Measurements from ENCODE around the gene GOT1. TPM values are rescaled to one million over a fixed set of nuclear protein-coding genes. Genes with fewer than 3 reads are reported as not detected.

The GOT1 gene
- total RNA-seq, 4 donors from 2014 or later = 8.5 to 54.8 (median 24.3) TPM

- TF ChIP-seq, protein P1, sequence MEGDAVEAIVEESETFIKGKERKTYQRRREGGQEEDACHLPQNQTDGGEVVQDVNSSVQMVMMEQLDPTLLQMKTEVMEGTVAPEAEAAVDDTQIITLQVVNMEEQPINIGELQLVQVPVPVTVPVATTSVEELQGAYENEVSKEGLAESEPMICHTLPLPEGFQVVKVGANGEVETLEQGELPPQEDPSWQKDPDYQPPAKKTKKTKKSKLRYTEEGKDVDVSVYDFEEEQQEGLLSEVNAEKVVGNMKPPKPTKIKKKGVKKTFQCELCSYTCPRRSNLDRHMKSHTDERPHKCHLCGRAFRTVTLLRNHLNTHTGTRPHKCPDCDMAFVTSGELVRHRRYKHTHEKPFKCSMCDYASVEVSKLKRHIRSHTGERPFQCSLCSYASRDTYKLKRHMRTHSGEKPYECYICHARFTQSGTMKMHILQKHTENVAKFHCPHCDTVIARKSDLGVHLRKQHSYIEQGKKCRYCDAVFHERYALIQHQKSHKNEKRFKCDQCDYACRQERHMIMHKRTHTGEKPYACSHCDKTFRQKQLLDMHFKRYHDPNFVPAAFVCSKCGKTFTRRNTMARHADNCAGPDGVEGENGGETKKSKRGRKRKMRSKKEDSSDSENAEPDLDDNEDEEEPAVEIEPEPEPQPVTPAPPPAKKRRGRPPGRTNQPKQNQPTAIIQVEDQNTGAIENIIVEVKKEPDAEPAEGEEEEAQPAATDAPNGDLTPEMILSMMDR (IDR thresholded peaks at IDR 0.05) = no peak
- TF ChIP-seq POLR2A (IDR thresholded peaks at IDR 0.05) = no peak
- WGBS, 2 donors = 82 to 86% methylated on average over 9 of the region's 9 CpGs
- intact Hi-C loops (cut with DNase I; ENCODE audit: low total_unique reads) = no loop called here
- DNase-seq (ENCODE audit: low spot score in 2 of 2) = peak in 1 of 2 donors; percentile 43
- no peak overlapping the region for H3K4me3 ChIP-seq (ENCODE audit: low read depth, poor library complexity, severe bottlenecking)
These were observed 40.5 kb downstream of the GOT1 start for GRCh38 chr10:99389729-99390480.

- intact Hi-C loops (cut with DNase I; ENCODE audit: low total_unique reads) = no loop called here
- TF ChIP-seq, protein P1 (IDR thresholded peaks at IDR 0.05) = no peak
- TF ChIP-seq POLR2A (IDR thresholded peaks at IDR 0.05) = no peak
- H3K4me3 ChIP-seq (ENCODE audit: low read depth, poor library complexity, severe bottlenecking) = no peak overlapping the region
- 85 to 86% methylated on average over 9 to 11 of the region's 11 CpGs for WGBS, 2 donors
- peak in 1 of 2 donors; percentile 58 for DNase-seq (ENCODE audit: low spot score in 2 of 2)
These were observed 42.9 kb downstream of the GOT1 start for GRCh38 chr10:99387541-99387940.

DNA sequence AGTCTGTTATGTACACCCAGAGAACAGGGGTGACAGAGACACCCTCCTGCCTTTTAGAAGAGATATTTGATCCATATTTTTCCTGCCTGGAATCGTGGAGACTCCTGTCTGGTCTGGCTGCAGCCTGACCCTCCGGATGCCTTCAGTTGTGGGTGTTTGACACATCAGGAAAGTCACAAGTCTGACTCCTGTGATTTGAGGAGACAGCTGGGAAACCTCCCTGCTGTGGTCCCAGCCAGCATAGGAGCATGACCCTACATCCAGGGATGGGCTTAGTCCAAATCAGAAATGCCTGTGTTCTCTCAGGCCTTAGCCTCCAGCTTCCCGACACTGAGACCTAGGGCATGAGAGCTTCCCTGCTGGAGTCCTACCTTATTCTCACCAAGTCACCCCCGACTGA lies 43.4 kb downstream of the GOT1 start:
- no peak overlapping the region for H3K4me3 ChIP-seq (ENCODE audit: low read depth, poor library complexity, severe bottlenecking)
- DNase-seq (ENCODE audit: low spot score in 2 of 2) = peak in 1 of 2 donors; percentile 70
- TF ChIP-seq POLR2A (IDR thresholded peaks at IDR 0.05) = no peak
- TF ChIP-seq, protein P1 (IDR thresholded peaks at IDR 0.05) = no peak
- 94 to 97% methylated on average over 4 of the region's 4 CpGs for WGBS, 2 donors
- intact Hi-C loops (cut with DNase I; ENCODE audit: low total_unique reads) = no loop called here

GRCh38 chr10:99382176-99382575 lies 48.2 kb downstream of the GOT1 start:
- intact Hi-C loops (cut with DNase I; ENCODE audit: low total_unique reads) = no loop called here
- H3K4me3 ChIP-seq (ENCODE audit: low read depth, poor library complexity, severe bottlenecking) = no peak overlapping the region
- no peak for DNase-seq (ENCODE audit: low spot score in 2 of 2)
- 89 to 97% methylated on average over 1 of the region's 1 CpG for WGBS, 2 donors
- TF ChIP-seq, protein P1 (IDR thresholded peaks at IDR 0.05) = no peak
- no peak for TF ChIP-seq POLR2A (IDR thresholded peaks at IDR 0.05)

- no peak overlapping the region for H3K4me3 ChIP-seq (ENCODE audit: low read depth, poor library complexity, severe bottlenecking)
- DNase-seq (ENCODE audit: low spot score in 2 of 2) = no peak
- TF ChIP-seq, protein P1 (IDR thresholded peaks at IDR 0.05) = no peak
- TF ChIP-seq POLR2A (IDR thresholded peaks at IDR 0.05) = no peak
- intact Hi-C loops (cut with DNase I; ENCODE audit: low total_unique reads) = no loop called here
These were observed 55.0 kb downstream of the GOT1 start for GRCh38 chr10:99375426-99375825.

DNA sequence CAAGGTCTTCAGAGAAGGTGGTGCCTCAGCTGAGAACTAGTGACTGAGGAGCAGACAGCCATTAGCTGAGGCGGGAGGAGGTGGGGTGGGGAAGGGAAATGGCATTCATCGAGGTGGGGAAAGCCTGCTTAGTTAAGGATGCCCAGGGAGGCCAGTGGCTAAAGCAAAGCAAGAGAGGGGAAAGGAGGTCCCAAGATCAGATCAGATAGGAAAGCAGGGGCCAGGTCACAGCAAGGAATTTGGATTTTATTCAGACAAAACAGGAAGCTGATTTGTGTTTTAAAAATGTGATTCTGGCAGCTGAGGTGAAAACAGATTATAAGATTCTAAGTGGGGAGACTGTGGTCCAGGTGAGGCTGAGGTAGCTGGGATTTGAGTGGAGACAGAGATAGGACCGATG lies 55.5 kb downstream of the GOT1 start:
- intact Hi-C loops (cut with DNase I; ENCODE audit: low total_unique reads) = no loop called here
- DNase-seq (ENCODE audit: low spot score in 2 of 2) = no peak
- TF ChIP-seq, protein P1 (IDR thresholded peaks at IDR 0.05) = no peak
- no peak for TF ChIP-seq POLR2A (IDR thresholded peaks at IDR 0.05)
- H3K4me3 ChIP-seq (ENCODE audit: low read depth, poor library complexity, severe bottlenecking) = no peak overlapping the region
- WGBS, 2 donors = 76 to 80% methylated on average over 3 of the region's 3 CpGs
